C4-2B (cell line): ENCODE data around the gene AP2A2.

Source experiments
- CTCF ChIP-seq: fragments of 450-650 bp; conservative IDR thresholded peaks from 2 replicates; pipeline ENCODE4 v1.5.1; 2017; ENCODE audit warnings: mild to moderate bottlenecking
- ZFX ChIP-seq: fragments of 450-650 bp; IDR thresholded peaks from 2 replicates; pipeline ENCODE4 v1.6.1; 2017

- TF ChIP-seq CTCF (no peak), ZFX (no peak)
Observed at GRCh38 chr11:985848-986247, 60.2 kb downstream of the AP2A2 start.
